Kidney tubule cell (primary cell): Measurements from ENCODE around the gene IRAK3.
"Not testable (repeated sequence)": the region's sequence is repeated elsewhere in the genome, so short reads cannot be mapped to it uniquely, and the experiment has no call there.

Experiments
- DNase-seq: peaks from one replicate; pipeline ENCODE4 v3.0.0-alpha.2; 2018; ENCODE audit warnings: low spot score

IRAK3 gene

GRCh38 chr12:66217342-66217917, 28.4 kb downstream of the IRAK3 start:
- DNase-seq, result peak; percentile 60

- DNase-seq, result no peak
These were observed 39.4 kb downstream of the IRAK3 start for GRCh38 chr12:66228462-66228861.

GRCh38 chr12:66232263-66232662, 43.2 kb downstream of the IRAK3 start:
- no peak for DNase-seq

GRCh38 chr12:66234037-66234693, 45.2 kb downstream of the IRAK3 start:
- DNase-seq, result not testable (repeated sequence)

- peak; percentile 17 for DNase-seq
These were observed 46.0 kb downstream of the IRAK3 start for GRCh38 chr12:66234773-66235625.

GRCh38 chr12:66235626-66236281, 46.7 kb downstream of the IRAK3 start:
- no peak for DNase-seq

- not testable (repeated sequence) for DNase-seq
These were observed 47.3 kb downstream of the IRAK3 start for GRCh38 chr12:66236282-66236675.

GRCh38 chr12:66236969-66237368, 48.0 kb downstream of the IRAK3 start:
- no peak for DNase-seq

- DNase-seq, result no peak
These were observed 48.6 kb downstream of the IRAK3 start for GRCh38 chr12:66237505-66238175.

GRCh38 chr12:66239295-66239694, 50.3 kb downstream of the IRAK3 start:
- no peak for DNase-seq

- DNase-seq, result no peak
These were observed 51.2 kb downstream of the IRAK3 start for GRCh38 chr12:66240096-66240820.

- peak; percentile 17 for DNase-seq
These were observed 52.3 kb downstream of the IRAK3 start for GRCh38 chr12:66241061-66242043.

GRCh38 chr12:66242311-66242710, 53.3 kb downstream of the IRAK3 start:
- DNase-seq, result no peak

GRCh38 chr12:66243911-66244310, 54.9 kb downstream of the IRAK3 start:
- DNase-seq, result no peak

- DNase-seq, result no peak
These were observed 55.4 kb downstream of the IRAK3 start for GRCh38 chr12:66244446-66244845.

- DNase-seq, result no peak
These were observed 58.7 kb downstream of the IRAK3 start for GRCh38 chr12:66247741-66248140.

- no peak for DNase-seq
These were observed 62.0 kb downstream of the IRAK3 start for GRCh38 chr12:66251049-66251448.

GRCh38 chr12:66252771-66253170, 63.8 kb downstream of the IRAK3 start:
- no peak for DNase-seq

- DNase-seq, result no peak
These were observed 66.7 kb downstream of the IRAK3 start for GRCh38 chr12:66255737-66256136.

- no peak for DNase-seq
These were observed 69.0 kb downstream of the IRAK3 start for GRCh38 chr12:66258011-66258410.
